Kidney glomerular epithelial cell (primary cell): Measurements from ENCODE around the gene RFNG.

ENCODE experiments used
- DNase-seq: peaks from one replicate; lab custom pipeline; 2025; lab: John Stamatoyannopoulos, UW

RFNG gene

DNA sequence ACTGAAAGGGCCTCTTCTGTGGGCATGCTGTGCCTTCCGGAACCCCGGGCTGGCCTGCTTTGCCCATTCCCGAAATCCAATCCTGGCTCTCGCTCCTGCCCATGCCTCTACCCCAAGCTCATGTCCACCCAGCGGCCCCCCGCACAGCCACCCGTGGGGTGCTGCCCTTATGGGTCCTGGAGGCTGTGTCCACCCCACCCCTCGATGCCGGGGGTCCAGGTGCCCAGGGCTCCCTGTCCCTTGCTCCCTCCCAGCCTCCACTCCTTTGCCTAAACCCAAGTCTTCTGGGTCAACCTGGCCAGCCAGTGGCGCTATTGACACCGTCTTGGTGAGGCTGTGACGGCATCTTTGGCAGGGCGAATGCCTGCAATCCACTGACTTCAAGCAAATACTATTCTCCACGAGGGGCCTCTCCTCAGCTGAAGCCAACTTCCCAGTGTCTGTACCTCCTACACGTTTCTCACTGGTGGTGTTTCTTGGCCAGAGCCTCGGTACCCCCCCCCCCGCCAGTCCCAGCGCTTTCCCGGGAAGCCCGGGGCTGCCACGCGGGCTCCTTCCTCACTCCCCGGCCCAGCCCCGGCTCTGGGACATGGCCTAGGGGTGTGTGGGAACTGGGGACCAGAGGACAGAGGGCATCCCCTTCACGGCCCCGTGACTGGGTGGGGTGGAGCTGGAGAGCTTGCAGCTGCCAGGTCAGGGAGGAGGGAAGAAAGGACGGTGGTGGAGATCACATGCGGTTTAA is 26.2 kb upstream of the RFNG start:
- no peak for DNase-seq

DNA sequence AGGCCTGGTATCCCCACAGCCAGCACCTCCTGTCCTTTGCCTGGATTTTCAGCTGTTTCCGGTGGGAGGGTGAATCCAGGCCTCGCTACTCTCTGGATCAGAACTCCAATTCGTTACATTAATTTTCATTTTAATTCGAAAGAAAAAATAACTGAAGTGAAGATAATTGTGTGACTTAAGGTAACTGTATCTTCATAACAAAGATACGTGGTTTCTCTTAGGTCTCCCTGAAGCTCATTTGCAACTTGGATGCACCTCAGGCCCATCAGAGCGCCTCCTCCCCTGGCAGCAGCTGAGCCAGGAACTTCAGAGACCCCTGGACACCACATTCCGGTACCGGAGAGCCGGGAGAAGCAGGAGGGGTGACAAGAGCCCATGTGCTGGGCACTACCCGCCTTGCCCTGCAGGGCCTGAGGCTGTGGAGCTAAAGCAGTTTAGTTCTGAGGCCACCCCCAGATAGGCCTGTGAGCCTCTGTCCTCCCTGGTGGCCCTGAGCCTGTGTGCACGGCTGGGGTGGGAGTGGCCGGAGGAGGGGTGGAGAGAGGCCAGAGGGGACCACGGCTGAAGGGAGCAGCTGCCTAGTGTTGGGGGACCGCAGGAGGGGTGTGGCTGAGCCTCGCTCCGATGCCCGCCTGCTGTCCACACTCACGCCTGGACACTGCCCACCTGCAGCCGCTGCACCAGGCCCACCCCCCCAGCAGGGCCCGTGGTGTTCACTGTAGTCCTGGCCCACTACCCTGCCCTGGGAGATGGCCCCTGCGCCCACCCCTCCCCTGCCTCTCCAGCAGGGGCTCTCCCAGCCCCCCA is 25.4 kb upstream of the RFNG start:
- no peak for DNase-seq

DNA sequence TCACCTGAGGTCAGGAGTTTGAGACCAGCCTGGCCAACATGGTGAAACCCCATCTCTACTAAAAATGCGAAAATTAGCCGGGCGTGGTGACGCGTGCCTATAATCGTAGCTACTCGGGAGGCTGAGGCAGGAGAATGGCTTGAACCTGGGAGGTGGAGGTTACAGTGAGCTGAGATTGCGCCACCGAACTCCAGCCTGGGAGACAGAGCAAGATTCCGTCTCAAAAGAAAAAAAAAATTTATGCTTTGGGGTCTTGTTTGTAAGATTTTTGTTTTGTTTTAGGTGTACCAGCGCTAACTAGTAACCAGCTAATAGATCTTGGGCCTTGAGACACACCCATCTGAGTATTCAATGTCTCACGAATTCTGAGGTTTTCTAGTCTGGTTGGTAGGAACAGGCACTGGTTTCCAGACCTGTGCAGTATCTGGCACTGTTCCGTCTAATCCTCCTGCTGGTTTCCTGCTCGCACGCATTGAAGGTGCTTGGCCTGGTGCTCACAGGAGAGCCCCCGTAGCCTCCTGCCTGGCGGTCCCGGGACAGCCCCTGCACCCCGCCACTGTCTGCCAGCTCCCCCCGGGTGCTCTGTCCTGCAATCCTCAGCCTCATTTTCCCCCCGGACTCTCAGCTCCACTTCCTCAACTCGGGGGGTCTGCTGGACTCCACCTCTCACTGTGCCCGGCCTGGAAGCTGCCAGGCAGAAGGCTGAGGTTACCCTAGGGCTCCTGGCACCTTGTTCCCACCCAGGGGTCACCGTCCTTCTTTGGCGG is 24.6 kb upstream of the RFNG start:
- no peak for DNase-seq

- no peak for DNase-seq
Measured at GRCh38 chr17:82073446-82073845, 21.8 kb upstream of the RFNG start.

DNA sequence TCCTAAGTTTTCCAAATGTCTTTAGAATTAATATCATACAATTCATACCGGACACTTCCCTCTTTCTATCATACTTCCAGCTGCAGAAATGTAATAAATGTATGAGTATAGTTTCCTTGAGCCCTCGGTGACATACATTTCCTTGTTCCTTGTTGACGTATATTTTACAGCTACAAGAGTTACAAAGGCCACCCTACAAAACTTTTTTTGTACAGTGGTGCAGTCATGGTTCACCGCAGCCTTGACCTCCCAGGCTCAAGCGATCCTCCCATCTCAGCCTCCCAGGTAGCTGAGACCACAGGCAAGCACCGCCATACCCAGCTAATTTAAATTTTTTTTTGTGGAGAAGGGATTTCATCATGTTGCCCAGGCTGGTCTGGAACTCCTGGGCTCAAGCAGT is 21.2 kb upstream of the RFNG start:
- no peak for DNase-seq

DNA sequence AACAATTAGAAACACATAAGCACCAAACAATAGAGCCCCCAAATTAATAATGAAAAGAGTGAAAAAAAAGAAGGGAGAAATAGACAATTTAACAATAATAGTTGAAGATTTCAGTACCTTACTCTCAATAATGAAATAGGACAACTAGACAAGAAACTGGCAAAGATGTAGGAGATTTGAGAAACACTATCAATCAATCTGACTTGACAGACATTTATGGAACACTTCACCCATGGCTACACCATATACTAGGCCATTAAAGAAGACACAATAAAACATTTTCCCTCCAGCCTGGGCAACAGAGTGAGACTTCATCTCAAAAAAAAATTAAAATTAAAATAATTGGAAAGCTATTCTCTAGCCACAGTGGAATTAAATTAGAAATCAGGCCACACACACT is 19.0 kb upstream of the RFNG start:
- DNase-seq = no peak

- no peak for DNase-seq
Measured at GRCh38 chr17:82065638-82066303, 14.2 kb upstream of the RFNG start, which contains the start of gene DUS1L. TSS of gene DUS1L (minus strand) at chr17:82065804. CDS start at chr17:82065059, 745 bp downstream.

GRCh38 chr17:82065193-82065637 is 13.6 kb upstream of the RFNG start:
- no peak for DNase-seq

GRCh38 chr17:82064433-82065192 is 13.0 kb upstream of the RFNG start:
- DNase-seq = no peak

DNA sequence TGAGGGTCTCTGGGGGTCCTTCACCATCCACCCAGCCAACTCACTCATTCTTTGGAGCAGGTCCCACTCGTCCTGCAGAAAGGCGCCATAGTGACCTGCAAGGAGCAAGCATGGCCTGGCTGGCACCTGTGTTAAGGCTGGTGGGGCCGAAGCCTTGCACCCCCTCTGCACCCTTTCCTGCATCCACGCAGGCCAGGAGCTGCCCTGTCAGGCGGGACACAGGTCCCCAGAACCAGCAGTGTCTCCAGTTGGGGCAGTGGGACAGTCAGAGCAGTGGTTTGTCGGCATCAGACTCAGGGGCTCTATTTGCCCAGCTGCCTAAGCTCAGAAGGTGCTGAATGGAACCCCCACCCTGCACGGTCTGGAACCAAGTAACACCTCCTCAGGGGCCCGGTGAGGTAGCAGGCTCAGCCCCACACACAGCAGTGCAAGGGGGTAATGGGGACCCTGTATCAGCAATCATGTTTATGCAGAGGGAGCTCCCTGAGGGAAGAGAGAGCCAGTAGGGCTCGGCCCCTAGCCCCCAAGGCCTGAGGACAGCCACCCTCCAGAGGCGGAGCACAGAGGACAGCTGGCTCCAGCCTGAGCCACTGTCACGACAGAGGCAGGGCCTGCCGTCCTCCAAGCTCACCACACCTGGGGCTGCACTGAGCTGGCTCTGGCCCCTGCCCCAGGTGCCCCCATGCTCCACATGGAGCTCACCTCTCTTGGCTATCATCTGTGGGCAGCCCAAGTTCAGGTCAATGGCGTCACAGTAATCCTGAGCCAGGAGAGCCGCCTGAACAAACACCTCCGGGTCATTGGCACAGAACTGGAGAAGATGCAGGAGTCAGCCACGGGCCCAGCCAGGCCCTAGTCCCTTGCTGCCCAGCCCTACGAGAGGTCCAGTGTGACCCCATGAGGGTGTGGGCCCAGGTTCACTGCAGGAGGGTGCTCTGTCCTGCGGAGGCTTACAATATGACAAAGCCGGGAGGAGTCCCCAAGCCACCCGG is 12.1 kb upstream of the RFNG start:
- no peak for DNase-seq

GRCh38 chr17:82062984-82063368 is 11.4 kb upstream of the RFNG start:
- no peak for DNase-seq

DNA sequence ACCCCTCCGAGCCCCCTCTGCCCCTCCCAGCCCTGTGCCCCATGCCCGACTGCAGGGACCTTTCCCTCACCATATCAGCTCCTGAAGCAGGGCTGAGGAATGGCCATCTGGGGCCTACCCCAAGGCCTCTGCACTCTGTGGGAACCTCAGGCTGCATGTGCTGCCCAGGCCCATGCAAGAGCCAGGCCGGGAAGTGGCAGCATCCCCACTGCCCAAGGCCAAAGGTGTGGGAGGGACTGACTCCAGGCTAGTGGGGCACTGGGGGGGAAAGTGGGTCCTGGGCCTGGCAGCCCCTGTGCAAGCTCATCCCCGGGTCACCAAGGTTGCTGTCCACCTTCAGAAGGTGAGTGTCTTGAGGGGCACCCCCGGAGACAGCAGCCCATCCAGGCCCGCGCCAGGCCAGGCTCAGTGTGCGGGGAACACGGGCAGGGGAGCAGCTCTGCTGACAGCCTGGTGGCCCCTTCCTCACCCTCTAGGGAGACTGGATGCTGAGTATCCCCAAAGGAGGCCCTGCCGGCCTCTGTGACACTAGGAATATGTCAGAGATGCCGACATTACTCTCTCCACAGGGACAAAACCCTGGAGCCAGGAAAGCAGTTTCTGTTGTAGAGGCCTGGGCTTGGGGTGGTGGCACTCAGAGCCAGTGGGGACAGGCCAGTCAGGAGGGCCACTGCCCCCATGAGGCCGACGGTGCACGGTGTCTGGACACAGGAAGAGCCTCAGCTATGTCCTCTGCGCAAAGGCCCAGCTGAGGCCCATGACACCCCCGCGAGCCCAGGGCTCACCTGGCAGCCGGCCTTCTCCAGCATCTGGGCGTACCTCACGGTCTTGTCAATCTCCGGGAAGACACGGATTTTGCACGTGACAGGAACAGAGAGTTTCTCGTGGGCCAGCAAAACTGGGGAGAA is 10.7 kb upstream of the RFNG start:
- DNase-seq = no peak

DNA sequence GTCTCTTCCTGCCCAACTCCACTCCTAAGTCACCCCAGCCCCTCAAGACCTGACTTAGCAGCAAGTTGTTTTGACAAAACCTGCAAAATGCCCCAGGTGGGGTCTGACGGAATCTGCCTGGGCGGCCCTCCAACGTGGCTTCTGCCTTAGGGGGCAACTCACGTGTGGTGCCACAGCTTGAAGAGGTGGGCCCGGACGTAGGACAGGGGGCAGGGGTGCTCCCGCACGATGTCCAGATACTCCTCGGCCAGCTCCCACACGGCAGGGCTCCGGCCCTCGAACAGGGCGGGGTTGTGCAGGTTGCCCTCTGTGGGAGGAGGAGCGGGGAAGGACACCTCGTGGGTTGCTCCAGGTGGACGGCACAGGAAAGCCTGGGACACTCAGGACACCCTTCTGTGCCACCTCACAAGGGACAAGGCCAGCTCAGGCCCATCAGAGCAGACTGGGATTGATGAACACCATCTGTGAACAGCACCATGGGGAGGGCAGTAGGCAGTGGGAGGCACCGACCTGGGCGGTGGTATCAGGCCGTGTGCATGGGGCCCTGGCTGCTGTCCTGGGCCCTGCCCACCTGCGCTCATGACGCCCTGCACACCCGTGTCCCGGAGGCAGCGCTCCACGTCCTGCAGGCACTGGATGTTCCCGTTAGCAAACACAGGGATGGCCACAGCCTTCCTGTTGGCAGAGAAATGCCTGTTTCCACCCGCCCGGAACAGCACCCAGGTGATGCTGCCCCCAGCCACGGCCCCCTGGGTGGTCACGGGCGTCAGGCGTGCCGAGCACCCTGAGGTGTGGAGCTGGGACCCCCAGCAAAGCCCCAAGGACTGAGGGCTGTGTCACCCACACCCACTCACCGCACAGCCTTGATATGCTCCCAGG is 9.7 kb upstream of the RFNG start:
- DNase-seq = no peak

GRCh38 chr17:82060614-82061013 is 9.0 kb upstream of the RFNG start:
- no peak for DNase-seq

DNA sequence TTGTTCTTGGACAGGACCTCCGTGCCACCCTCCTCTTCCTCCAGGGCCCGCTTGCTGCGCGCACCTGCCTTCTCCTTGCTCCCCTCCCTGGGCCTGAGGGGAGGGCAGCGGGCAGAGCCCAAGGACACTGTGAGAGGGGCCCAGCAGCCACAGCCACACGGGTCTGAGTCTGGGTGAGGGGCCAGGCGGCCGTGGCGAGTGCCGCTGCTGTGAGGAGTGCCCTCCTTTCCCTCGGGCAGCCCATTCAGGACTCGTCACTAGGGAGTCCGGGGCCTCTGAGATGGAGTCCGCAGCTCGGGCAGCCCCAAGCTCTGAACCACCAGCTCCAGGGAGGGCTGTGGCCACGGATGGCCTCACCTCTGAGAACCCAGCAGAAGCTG is 8.4 kb upstream of the RFNG start:
- DNase-seq = no peak

DNA sequence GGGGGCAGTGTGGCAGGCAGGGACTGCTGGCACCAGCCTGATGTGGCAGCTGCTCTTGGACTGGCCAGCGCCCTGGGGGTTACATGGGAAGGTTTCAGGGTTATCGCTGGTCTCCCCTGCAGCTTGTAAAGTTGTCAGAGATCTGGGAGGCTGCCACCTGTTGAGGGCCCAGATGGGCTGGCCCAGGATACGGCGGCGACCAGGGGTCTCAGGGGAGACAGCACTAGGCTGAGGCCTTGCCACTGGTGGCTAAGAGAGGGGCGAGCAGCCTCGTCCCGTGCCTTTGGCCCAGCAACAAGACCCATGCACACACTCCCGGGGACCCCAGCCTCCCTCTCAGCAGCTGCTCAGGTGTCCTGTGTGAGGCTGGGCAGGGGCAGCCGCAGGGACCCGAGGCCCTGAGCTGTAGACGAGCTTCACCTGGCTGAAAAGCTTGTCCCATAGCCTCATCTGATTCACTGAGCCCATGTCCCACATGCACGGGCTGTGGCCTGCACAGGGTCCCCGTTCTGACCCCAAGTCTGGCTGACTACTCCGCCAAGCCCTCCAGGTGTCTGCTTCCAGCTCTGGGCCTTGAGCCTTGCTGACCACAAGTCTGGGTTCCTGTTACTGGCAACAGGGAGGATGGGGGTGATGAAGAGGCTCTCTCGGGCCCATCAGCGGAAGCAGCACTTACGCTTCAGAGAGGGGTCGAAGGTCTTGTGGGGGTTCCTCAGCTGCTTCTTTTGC is 7.8 kb upstream of the RFNG start:
- DNase-seq = no peak

GRCh38 chr17:82058855-82059249 is 7.2 kb upstream of the RFNG start:
- DNase-seq = no peak
